Mucosa of descending colon (tissue), 3 donors: ENCODE data around the gene SCGN. TPM values are rescaled to one million over a fixed set of nuclear protein-coding genes. Genes with fewer than 3 reads are reported as not detected.

Source experiments
- ATAC-seq: fragments of 200-7000 bp; cut with Tn5 transposase; one replicate; pipeline ENCODE4 v1.9.1; 2020; ENCODE audit warnings: mild to moderate bottlenecking, moderate library complexity
- DNase-seq, 3 donors: peaks; one replicate each; pipeline ENCODE4 v3.0.0-alpha.2; 2020
- H3K36me3 ChIP-seq: fragments of 200-600 bp; one replicate; pipeline ENCODE4 v1.8.0; 2021; ENCODE audit warnings: low read depth, mild to moderate bottlenecking
- H3K4me1 ChIP-seq: fragments of 200-600 bp; one replicate; pipeline ENCODE4 v1.8.0; 2021; ENCODE audit warnings: low read depth, mild to moderate bottlenecking
- H3K4me3 ChIP-seq: fragments of 200-600 bp; one replicate; pipeline ENCODE4 v1.8.0; 2021; ENCODE audit warnings: mild to moderate bottlenecking
- H3K9me3 ChIP-seq: fragments of 200-600 bp; one replicate; pipeline ENCODE4 v1.8.0; 2021; ENCODE audit warnings: mild to moderate bottlenecking
- intact Hi-C, 2 donors: fragments of 100-400 bp; cut with DNase I in 1 of 2; cut with micrococcal nuclease in 1 of 2; formaldehyde crosslinking; loops; one replicate each; pipeline versions ENCODE4 v1.11.0 to v1.11.1; 2022; cut with DNase I, micrococcal nuclease
- total RNA-seq, 3 donors: library from RNA; stranded (reverse); fragmentation: NEBNext Ultra II Directional in 2 of 3; extraction: Animal tissue kit (Norgen Biotek cat#: 25700) in 2 of 3; gene quantifications; one replicate each; pipeline versions ENCODE4 v1.2.1 to v1.2.4, GENCODE V29; 2021 to 2023
- TF ChIP-seq, protein P1 (sequence below): fragments of 200-600 bp; IDR thresholded peaks from one replicate; pipeline ENCODE4 v1.8.0; 2022; ENCODE audit warnings: antibody characterized with exemption, mild to moderate bottlenecking
- donor health status: DM: no; HTN: no; CAD: no; lungs with moderate emphysema.
- donor health status: DM: no; HTN: no; CAD: no.
- donor health status: DM: no; HTN: yes; CAD: no.

SCGN gene
- total RNA-seq, 3 donors from 2014 or later = 6.4 to 18.5 (median 7.4) TPM

DNA sequence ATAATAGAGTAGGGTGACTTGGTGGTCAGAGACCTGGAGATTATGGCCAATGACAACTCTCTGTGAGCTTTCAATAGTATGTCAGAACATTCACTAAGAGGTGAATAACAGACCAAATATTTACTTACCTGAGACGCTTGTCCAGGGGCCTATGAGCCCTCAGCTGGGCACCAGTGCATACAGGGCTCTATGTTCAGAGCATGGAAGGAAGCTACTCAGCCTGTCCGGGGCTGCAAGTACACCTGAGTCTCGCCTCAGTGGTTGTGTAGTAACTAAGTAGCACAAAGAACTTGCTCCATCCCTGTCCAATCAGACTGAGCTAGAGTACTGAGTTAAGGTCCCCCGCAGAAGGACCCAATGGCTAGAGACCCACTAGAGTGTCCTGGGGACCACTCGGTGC lies 11.6 kb upstream of the SCGN start:
- no peak for ATAC-seq
- TF ChIP-seq, protein P1, sequence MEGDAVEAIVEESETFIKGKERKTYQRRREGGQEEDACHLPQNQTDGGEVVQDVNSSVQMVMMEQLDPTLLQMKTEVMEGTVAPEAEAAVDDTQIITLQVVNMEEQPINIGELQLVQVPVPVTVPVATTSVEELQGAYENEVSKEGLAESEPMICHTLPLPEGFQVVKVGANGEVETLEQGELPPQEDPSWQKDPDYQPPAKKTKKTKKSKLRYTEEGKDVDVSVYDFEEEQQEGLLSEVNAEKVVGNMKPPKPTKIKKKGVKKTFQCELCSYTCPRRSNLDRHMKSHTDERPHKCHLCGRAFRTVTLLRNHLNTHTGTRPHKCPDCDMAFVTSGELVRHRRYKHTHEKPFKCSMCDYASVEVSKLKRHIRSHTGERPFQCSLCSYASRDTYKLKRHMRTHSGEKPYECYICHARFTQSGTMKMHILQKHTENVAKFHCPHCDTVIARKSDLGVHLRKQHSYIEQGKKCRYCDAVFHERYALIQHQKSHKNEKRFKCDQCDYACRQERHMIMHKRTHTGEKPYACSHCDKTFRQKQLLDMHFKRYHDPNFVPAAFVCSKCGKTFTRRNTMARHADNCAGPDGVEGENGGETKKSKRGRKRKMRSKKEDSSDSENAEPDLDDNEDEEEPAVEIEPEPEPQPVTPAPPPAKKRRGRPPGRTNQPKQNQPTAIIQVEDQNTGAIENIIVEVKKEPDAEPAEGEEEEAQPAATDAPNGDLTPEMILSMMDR = no peak
- Histone ChIP-seq H3K36me3 (no peaks in the 10 kb centered on the region), H3K4me3 (no peak overlapping the region), H3K9me3 (no peaks in the 10 kb centered on the region), H3K4me1 (peaks cover under 1% of the 10 kb centered on the region)
- intact Hi-C loops = no loop called here
- no peak for DNase-seq

GRCh38 chr6:25640891-25641290 lies 11.1 kb upstream of the SCGN start:
- Histone ChIP-seq H3K9me3 (no peaks in the 10 kb centered on the region), H3K4me3 (no peak overlapping the region), H3K36me3 (no peaks in the 10 kb centered on the region), H3K4me1 (no peaks in the 10 kb centered on the region)
- intact Hi-C loops = no loop called here
- TF ChIP-seq, protein P1 = no peak
- ATAC-seq = no peak
- no peak for DNase-seq

- TF ChIP-seq, protein P1 = no peak
- no peaks in the 10 kb centered on the region for H3K9me3 ChIP-seq
- H3K4me1 ChIP-seq = no peaks in the 10 kb centered on the region
- DNase-seq (no peak), ATAC-seq (no peak)
- H3K36me3 ChIP-seq = no peaks in the 10 kb centered on the region
- H3K4me3 ChIP-seq = no peak overlapping the region
- intact Hi-C loops = no loop called here
These were observed 10.6 kb upstream of the SCGN start for GRCh38 chr6:25641377-25641776.

DNA sequence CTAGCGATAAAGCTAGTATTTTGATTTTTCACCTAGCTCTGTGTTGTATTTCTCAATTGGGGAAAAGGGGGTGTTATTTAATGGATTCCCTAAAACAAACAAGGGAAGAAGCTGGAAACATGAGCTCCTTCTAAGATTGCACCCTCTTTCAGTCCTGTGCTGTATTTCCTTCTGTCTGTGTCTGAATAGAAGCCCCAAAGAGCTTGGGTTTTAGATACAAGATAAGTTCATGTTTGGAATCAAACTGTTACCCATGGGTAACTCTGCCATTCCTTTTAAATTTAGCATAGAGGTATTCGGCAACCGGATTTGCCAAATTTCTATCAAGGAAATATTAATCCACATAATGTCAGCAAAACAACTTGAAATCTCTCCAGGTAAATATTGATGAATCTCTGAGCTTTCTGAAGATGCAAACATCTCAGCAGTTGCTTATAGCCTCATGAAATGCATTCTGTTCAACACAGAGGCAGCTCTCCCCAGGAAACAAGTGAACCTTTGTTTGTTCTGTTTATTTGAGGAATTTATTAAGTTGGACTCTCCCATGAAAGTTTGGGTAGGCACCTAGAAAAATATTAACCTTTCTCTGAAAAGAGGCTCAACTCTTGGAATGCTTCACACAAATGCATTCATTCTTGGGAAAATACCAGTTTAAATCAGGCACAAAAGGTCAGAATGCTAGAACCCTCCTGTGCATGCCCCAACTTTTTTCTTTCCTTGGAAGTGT lies 9.9 kb upstream of the SCGN start:
- TF ChIP-seq, protein P1 = no peak
- intact Hi-C loops = no loop called here
- no peaks in the 10 kb centered on the region for H3K4me1 ChIP-seq
- ATAC-seq (no peak), DNase-seq (no peak)
- no peaks in the 10 kb centered on the region for H3K9me3 ChIP-seq
- H3K36me3 ChIP-seq = no peaks in the 10 kb centered on the region
- no peak overlapping the region for H3K4me3 ChIP-seq

GRCh38 chr6:25642667-25643328 lies 9.2 kb upstream of the SCGN start:
- DNase-seq (no peak), ATAC-seq (no peak)
- TF ChIP-seq, protein P1 = no peak
- Histone ChIP-seq H3K4me3 (no peak overlapping the region), H3K4me1 (no peaks in the 10 kb centered on the region), H3K36me3 (no peaks in the 10 kb centered on the region), H3K9me3 (no peaks in the 10 kb centered on the region)
- intact Hi-C loops = no loop called here
